ENCODE data around the gene CXXC5. TPM values are rescaled to one million over a fixed set of nuclear protein-coding genes. Genes with fewer than 3 reads are reported as not detected.

Gene CXXC5
- total and polyA plus RNA-seq, 9 of the 15 experiments (the other 6 are each of a cell fraction or from before 2014, with no cell fraction given), result 1.9 to 123 (median 45.8) TPM

DNA sequence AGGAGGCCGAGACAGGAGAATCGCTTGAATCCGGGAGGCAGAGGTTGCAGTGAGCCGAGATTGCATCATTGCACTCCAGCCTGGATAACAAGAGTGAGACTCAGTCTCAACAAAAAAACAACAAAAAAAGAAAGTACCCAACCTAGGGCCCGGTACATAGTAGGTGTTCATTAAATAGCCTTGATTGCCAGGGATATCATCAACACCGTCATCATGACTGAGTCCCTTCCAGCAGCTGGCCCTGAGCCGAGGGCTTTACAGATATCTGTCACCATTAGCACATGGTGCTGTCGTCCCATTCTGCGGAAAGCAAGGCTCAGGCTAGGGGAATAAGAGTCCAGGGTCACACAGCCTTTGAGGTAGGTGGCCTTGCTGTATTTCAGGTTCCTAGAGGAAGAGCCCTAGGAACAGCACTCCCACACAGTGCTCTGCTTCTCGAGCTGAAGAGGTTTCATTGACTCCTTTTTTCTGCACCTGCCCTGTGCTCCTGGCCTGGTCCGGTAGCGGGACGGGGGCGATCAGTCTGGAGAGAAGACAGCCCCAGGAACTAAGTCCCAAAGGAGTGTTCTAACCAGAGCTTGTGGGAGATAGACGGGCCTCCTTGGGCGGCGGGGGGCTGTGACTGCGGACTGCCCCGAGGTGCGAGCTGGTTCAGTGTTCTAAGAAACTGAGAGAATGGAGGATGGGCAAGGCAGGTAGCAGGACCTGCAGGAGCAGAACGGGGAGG is 48.2 kb downstream of the CXXC5 start:
- FAIRE-seq, result peak; percentile 48
- Histone ChIP-seq H4K20me1 (replicated peaks; ENCODE audit: control insufficient read depth, insufficient read depth, low read length) (no peaks in the 10 kb centered on the region), H3K9ac (ENCODE audit: insufficient read depth in 1 of 2, low read depth in 2 of 2, low read length in 2 of 2) (peak overlapping the region; percentile 92 to 96), H3K9me1 (ENCODE audit: control insufficient read depth, insufficient read depth, low read length) (no peaks in the 10 kb centered on the region), H3K36me3 (ENCODE audit: control insufficient read depth, insufficient read depth, low read length) (no peaks in the 10 kb centered on the region), H3K27me3 (ENCODE audit: control insufficient read depth in 2 of 2, insufficient read depth in 2 of 2, low read length in 2 of 2) (no peaks in the 10 kb centered on the region), H2AFZ (ENCODE audit: low read depth, low read length) (peak overlapping the region; percentile 67), H3K27ac (ENCODE audit: extremely low read depth, low read depth, low read length) (peak overlapping the region; percentile 97), H3K4me2 (ENCODE audit: insufficient read depth, low read length) (peak overlapping the region; percentile 86), H3K4me3 (peak overlapping the region; percentile 55), H3K4me1 (replicated peaks in 1 of 2; ENCODE audit: control insufficient read depth in 2 of 2, insufficient read depth in 2 of 2, low read length in 2 of 2) (peaks cover 58 to 64% of the 10 kb centered on the region in 2 experiments), H3K9me3 (replicated peaks; ENCODE audit: control insufficient read depth, insufficient read depth, low read depth, low read length) (no peaks in the 10 kb centered on the region), H3K79me2 (ENCODE audit: control insufficient read depth, insufficient read depth, low read length) (peaks cover 12% of the 10 kb centered on the region; the same call in 2 of the 3 replicates)
- peak; percentile 5 for ATAC-seq
- in situ Hi-C loops (cut with MboI), result no loop called here
- POLR2A ChIA-PET, result interaction anchor here (0.5 to 2.2 kb wide), 8 partner anchors 11 to 106 kb away, joined by 3 to 16 read pairs (median 3); no protein-coding TSS in a partner anchor
- intact Hi-C loops (cut with micrococcal nuclease), result loop anchor here (2.0 to 10.0 kb wide), 3 partner anchors 14 to 132 kb away; partner anchors contain the start of genes CXXC5 and UBE2D2
- BruUV-seq (replicated peaks), result no TSS peak
- 15% methylated on average over 20 of the region's 21 CpGs for WGBS (ENCODE audit: insufficient coverage, low coverage, missing lambda C conversion rate)
- CTCF ChIA-PET (ENCODE audit: low intra/inter-chr PET ratio), result no interaction called here
- DNase-seq (ENCODE audit: extremely low read depth in 1 of 4, low spot score in 3 of 4), result peak in 2 of 4 experiments; percentile 58 to 75
- TF ChIP-seq TAF15 (IDR thresholded peaks at IDR 0.05; ENCODE audit: low read depth, low read length) (no peak), KLF16 (IDR thresholded peaks at IDR 0.05) (no peak), NFRKB (IDR thresholded peaks at IDR 0.05; ENCODE audit: low read depth) (peak; percentile 43; the same call in 1 of the 2 replicates), SRSF3 (IDR thresholded peaks at IDR 0.05; ENCODE audit: insufficient read depth, low read length) (no peak), SMARCA5 (IDR thresholded peaks at IDR 0.05) (peak; percentile 86), ZNF766 (CRISPR knock-in tag; conservative IDR thresholded peaks at IDR 0.05) (0 out of 2 replicates have a peak, but pooled peaks have one; percentile 8), EP400 (IDR thresholded peaks at IDR 0.05) (peak; percentile 73), CEBPB (tag; IDR thresholded peaks at IDR 0.05) (peak; percentile 87), NFIC (IDR thresholded peaks at IDR 0.05) (peak; percentile 89), GATA2 (CRISPR knock-in tag; IDR thresholded peaks at IDR 0.05) (0 out of 2 replicates have a peak, but pooled peaks have one; percentile 37), ZNF143 (CRISPR knock-in tag; IDR thresholded peaks at IDR 0.05) (peak; percentile 34; the same call in 1 of the 2 replicates), ZNF644 (tag; IDR thresholded peaks at IDR 0.05; ENCODE audit: low read depth) (0 out of 2 replicates have a peak, but pooled peaks have one; percentile 46), BRD9 (IDR thresholded peaks at IDR 0.05; ENCODE audit: low read depth, partially characterized antibody) (peak; percentile 16), PTTG1 (tag; IDR thresholded peaks at IDR 0.05; ENCODE audit: low read depth) (no peak), ATF1 (CRISPR knock-in tag; IDR thresholded peaks at IDR 0.05) (no peak), ATF1 (tag; IDR thresholded peaks at IDR 0.05) (peak; percentile 69), ZNF239 (CRISPR knock-in tag; IDR thresholded peaks at IDR 0.05) (no peak), KAT7 (CRISPR knock-in tag; IDR thresholded peaks at IDR 0.05; ENCODE audit: borderline replicate concordance) (0 out of 2 replicates have a peak, but pooled peaks have one; percentile 15)
- TF ChIP-seq, protein P1, sequence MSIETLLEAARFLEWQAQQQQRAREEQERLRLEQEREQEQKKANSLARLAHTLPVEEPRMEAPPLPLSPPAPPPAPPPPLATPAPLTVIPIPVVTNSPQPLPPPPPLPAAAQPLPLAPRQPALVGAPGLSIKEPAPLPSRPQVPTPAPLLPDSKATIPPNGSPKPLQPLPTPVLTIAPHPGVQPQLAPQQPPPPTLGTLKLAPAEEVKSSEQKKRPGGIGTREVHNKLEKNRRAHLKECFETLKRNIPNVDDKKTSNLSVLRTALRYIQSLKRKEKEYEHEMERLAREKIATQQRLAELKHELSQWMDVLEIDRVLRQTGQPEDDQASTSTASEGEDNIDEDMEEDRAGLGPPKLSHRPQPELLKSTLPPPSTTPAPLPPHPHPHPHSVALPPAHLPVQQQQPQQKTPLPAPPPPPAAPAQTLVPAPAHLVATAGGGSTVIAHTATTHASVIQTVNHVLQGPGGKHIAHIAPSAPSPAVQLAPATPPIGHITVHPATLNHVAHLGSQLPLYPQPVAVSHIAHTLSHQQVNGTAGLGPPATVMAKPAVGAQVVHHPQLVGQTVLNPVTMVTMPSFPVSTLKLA (conservative IDR thresholded peaks at IDR 0.05), result peak; percentile 39 to 73
- TF ChIP-seq, protein P2, sequence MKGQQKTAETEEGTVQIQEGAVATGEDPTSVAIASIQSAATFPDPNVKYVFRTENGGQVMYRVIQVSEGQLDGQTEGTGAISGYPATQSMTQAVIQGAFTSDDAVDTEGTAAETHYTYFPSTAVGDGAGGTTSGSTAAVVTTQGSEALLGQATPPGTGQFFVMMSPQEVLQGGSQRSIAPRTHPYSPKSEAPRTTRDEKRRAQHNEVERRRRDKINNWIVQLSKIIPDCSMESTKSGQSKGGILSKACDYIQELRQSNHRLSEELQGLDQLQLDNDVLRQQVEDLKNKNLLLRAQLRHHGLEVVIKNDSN (CRISPR knock-in tag; IDR thresholded peaks at IDR 0.05), result peak; percentile 15; the same call in 1 of the 2 replicates
- TF ChIP-seq, protein P3, sequence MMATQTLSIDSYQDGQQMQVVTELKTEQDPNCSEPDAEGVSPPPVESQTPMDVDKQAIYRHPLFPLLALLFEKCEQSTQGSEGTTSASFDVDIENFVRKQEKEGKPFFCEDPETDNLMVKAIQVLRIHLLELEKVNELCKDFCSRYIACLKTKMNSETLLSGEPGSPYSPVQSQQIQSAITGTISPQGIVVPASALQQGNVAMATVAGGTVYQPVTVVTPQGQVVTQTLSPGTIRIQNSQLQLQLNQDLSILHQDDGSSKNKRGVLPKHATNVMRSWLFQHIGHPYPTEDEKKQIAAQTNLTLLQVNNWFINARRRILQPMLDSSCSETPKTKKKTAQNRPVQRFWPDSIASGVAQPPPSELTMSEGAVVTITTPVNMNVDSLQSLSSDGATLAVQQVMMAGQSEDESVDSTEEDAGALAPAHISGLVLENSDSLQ (IDR thresholded peaks at IDR 0.05), result peak; percentile 48

Measured in K562 (cell line).